Posterior vena cava (tissue), 2 donors: ENCODE data around the gene KAZN. TPM values are rescaled to one million over a fixed set of nuclear protein-coding genes. Genes with fewer than 3 reads are reported as not detected.

Experiments
- DNase-seq: peaks from one replicate; pipeline ENCODE4 v3.0.0-alpha.2; 2020; ENCODE audit warnings: low spot score
- intact Hi-C, 2 donors: fragments of 100-400 bp; cut with DNase I; formaldehyde crosslinking; loops; one replicate each; pipeline versions ENCODE4 v1.14.1 to v1.14.2; 2022 to 2023
- total RNA-seq, 2 donors: library from RNA; stranded (reverse); fragmentation: NEBNext Ultra II Directional; extraction: Animal tissue kit (Norgen Biotek cat#: 25700); gene quantifications; one replicate each; pipeline ENCODE4 v1.2.1, GENCODE V29; 2021
- donor health status: DM: yes; HTN: yes; CAD: no.
- donor health status: DM: yes; HTN: yes; CAD: no.

KAZN gene
- total RNA-seq, 2 donors from 2014 or later = 6.2 to 10.8 TPM

- DNase-seq = no peak
- intact Hi-C loops = no loop called here
Observed at GRCh38 chr1:14800014-14800413, 201.5 kb downstream of the KAZN start.

GRCh38 chr1:14800500-14801076 is 202.1 kb downstream of the KAZN start:
- no peak for DNase-seq
- intact Hi-C loops = no loop called here

- DNase-seq = no peak
- intact Hi-C loops = no loop called here
Observed at GRCh38 chr1:14803002-14803789, 204.7 kb downstream of the KAZN start.

- intact Hi-C loops = no loop called here
Observed at GRCh38 chr1:14804626-14805025, 206.1 kb downstream of the KAZN start.

GRCh38 chr1:14806772-14807171 is 208.3 kb downstream of the KAZN start:
- intact Hi-C loops = no loop called here
- no peak for DNase-seq

More at GRCh38 chr1:14804626-14805025, 206.1 kb downstream of the KAZN start:
- no peak for DNase-seq

DNA sequence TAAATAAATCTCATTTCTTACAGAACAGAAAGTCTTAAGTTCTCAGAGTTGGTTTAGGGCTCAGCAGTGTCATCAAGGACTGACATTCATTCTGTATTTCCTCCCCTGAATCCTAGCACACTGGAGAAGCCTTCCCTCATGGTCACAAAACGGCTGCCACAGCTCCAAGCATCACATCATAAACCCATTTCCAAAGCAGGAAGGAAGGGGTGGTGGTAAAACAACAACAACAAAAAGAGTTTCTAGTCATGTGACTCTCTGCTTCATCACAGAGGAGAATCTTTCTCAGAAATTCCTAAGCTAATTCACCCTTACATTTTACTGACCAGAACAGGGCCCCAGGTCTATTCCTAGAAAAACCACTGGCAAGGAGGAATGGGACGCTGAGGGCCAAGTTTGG is 210.3 kb downstream of the KAZN start:
- intact Hi-C loops = no loop called here
- no peak for DNase-seq

- no peak for DNase-seq
Observed at GRCh38 chr1:14809191-14809981, 210.9 kb downstream of the KAZN start.

DNA sequence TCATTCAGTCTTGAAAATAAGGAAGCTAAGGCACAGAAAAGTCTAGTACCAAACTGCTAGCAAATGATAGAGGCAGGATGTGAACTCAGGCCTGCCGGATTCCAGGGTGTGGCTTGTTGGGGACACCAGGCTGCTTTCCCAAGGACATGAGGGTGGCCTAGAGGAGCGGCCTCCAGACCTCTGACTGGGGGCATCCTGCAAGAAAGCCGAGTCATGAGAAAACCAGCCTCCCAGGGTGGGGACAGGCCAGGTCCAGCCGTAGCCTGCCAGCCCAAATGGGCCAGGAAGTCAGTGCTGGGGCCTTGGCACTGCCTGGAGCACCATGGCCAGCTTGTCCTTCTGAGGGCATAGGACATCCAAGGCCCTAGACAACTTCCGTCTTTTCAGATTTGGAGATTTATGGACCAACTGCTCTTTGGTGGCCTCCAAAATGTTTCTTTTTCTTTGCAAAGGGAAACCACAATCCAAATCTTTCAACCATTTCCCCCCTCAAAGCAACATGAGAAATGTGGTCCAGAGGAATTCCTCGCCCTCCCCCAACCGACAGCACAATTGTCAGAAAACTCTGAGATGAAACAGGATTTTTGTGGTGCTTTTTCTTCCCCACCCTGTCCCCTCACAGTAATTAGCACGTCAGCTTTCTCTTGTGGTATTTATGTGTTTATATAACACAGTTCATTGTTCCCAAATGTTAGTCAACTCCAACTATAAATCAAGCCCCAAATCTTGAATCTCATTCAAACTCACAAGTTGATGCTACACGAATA is 212.3 kb downstream of the KAZN start:
- intact Hi-C loops = no loop called here
- DNase-seq = no peak

More at GRCh38 chr1:14809191-14809981, 210.9 kb downstream of the KAZN start:
- intact Hi-C loops = no loop called here

DNA sequence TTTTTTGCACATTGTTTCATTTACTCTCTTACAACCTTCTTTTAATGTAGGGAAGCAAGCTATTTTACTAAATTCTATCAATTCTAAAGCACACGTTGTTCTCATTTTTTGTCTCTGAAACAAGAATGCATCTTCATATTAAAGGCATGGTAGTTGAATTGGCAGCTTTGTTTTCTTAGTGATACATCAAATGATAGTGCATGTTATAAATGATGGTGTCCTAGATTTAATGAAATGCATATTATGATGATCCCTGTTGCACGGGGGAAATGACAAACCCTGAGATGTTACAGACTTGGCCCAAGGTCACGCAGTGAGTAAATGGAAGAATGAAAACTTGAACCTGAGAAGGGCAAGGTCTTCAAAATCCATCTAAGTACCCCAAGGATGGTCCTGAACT is 213.1 kb downstream of the KAZN start:
- DNase-seq = no peak
- intact Hi-C loops = no loop called here

DNA sequence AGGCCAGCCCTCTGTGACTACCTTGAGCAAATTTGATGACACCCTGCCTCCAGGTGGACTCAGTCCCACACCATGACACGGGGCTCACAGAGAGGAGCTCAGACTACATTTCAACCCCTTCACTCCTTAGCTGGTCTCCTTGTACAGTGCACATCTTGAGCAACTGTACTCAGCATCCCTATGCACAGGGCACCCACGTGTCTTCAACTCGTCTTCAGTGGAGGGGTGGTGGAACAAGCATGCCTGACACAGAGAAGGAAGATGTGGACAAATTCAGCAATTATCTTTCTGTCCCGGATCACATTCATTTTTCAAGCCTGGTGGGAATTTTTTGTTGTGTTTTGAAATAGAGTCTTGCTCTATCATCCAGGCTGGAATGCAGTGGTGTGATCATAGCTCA is 213.7 kb downstream of the KAZN start:
- intact Hi-C loops = no loop called here
- DNase-seq = no peak

- intact Hi-C loops = no loop called here
- no peak for DNase-seq
Observed at GRCh38 chr1:14815175-14815877, 216.8 kb downstream of the KAZN start.

- intact Hi-C loops = no loop called here
- DNase-seq = no peak
Observed at GRCh38 chr1:14817223-14818170, 219.0 kb downstream of the KAZN start.

- DNase-seq = no peak
- intact Hi-C loops = no loop called here
Observed at GRCh38 chr1:14820295-14821085, 222.0 kb downstream of the KAZN start.

DNA sequence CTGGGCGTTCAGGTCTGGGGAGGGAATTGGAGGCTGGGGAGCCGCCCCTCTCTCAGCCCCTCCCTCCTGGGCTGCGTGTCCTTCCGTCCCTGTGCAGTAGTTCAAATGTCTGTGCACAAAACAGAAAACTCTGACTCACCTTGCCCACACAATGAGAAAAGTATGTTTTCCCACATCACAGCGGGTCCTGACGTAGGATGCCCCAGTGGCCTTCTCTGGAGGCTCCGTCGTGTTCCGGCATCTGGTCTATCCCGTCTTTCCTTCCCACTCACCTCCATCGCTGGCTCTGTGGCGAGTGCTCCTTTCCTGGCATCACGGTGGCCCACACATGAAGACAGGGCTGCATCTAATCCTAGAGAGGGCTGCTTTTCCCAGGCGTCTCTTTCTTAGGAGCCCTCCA is 224.0 kb downstream of the KAZN start:
- intact Hi-C loops = no loop called here
- DNase-seq = no peak

GRCh38 chr1:14822996-14823395 is 224.5 kb downstream of the KAZN start:
- no peak for DNase-seq

DNA sequence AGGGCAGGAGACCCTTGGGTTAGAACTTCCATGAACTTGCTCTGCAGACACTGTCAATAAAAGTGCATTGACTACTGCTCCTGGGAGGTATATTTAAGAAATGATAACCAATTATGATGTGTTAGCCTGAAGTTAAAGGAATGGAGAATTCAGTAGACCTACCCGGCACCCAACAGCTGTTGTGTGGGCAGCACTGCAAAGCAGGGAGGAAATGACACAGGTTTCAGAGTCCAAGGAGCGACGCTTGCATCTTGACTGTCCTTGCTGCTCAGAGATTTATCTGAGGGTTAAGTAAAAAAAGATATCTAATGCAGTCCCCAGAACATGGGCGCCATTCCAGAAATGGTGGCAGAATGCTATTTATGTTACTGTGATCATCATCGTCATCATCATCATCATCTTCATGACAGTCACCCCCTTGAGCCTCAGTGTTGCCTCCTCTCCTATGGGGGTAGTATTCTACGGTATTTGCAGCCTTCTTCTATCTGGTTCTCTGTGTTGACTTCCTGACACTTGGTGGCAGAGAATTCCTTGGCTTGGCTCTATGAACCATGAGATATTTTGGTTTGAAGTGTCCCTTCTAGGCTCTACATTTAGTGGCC is 225.9 kb downstream of the KAZN start:
- no peak for DNase-seq
- intact Hi-C loops = no loop called here

More at GRCh38 chr1:14822996-14823395, 224.5 kb downstream of the KAZN start:
- intact Hi-C loops = no loop called here

- intact Hi-C loops = no loop called here
Observed at GRCh38 chr1:14825396-14825795, 226.9 kb downstream of the KAZN start.

More at GRCh38 chr1:14825396-14825795, 226.9 kb downstream of the KAZN start:
- no peak for DNase-seq
